HG02885 (cell line): ENCODE results near the gene ELL3.
"Not testable (repeated sequence)": the region's sequence is repeated elsewhere in the genome, so short reads cannot be mapped to it uniquely, and the experiment has no call there.

Experiments
- ATAC-seq: cut with Tn5 transposase; IDR thresholded peaks from one replicate; pipeline ENCODE4 v1.9.1; 2021; ENCODE audit warnings: mild to moderate bottlenecking; ENCODE audit not compliant: unreplicated experiment, poor library complexity

The ELL3 gene, protein sequence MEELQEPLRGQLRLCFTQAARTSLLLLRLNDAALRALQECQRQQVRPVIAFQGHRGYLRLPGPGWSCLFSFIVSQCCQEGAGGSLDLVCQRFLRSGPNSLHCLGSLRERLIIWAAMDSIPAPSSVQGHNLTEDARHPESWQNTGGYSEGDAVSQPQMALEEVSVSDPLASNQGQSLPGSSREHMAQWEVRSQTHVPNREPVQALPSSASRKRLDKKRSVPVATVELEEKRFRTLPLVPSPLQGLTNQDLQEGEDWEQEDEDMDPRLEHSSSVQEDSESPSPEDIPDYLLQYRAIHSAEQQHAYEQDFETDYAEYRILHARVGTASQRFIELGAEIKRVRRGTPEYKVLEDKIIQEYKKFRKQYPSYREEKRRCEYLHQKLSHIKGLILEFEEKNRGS

GRCh38 chr15:43776718-43777266 is at the start of gene ELL3:
TSS of gene ELL3 (minus strand) at chr15:43776966. CDS start at chr15:43776901, 65 bp downstream.
- ATAC-seq: peak; percentile 44

- ATAC-seq: no peak
These were observed 49.3 kb upstream of the ELL3 start for GRCh38 chr15:43826029-43826507.

DNA sequence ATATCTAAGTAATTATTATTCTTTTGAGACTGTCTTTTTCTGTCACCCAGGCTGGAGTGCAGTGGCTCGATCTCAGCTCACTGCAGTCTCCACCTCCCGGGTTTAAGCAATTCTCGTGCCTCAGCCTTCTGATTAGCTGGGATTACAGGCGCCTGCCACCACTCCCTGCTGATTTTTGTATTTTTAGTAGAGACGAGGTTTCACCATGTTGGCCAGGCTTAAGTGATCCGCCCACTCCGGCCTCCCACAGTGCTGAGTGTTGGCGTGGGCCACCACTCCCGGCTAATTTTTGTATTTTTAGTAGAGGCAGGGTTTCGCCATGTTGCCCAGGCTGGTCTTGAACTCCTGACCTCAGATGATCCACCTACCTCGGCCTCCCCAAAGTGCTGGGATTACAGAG is 48.5 kb upstream of the ELL3 start:
- ATAC-seq: not testable (repeated sequence)

DNA sequence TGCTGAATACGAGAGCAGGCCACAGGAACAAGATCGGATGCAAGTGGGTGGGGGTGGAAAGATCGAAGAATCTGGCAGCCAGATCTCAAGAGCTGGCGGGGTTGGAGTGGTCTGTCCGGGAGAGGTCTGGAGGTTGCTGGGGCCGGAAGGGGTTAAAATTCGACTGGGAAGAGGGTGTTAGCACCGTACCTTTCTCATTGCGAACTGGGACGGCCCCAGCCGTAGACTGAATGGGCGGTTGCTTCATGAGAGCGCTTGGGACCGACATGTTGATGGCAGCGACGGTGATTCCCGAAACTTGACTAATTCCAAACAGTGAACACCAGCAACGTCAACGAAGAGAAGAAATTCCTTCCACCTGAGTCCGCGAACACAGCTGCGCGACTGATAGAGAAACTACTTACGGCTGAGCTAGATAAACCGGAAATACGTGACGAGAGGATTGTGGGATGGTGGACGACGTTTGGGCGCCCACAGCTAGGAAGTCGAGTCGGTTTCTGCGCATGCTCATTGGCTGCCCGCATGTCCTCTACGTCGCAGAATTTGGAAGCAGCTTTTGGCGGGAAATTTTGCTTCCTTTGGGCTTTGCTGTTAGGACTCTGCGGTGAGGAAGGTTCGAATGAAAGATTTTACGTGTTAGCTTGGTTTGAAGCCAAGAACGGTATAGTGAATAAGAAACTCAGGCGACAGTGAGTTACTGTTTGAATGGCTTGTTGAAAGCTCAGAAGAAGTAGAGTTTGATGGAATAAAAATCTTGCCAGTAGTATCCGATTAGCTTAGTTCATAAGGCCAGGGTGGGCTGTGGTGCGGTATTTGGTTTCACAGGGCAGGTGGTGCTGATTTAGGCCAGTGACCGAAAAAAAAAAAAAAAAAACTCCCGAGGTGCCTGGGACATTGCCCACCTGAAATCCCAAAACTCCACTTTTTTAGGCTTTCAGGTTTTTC is 47.8 kb upstream of the ELL3 start, which contains the start of gene MFAP1:
Gene MFAP1 (minus strand): TSS at position 389 of the 945 bp plus-strand sequence. CDS start 121 bp downstream, at position 268.
- peak; percentile 76 for ATAC-seq

DNA sequence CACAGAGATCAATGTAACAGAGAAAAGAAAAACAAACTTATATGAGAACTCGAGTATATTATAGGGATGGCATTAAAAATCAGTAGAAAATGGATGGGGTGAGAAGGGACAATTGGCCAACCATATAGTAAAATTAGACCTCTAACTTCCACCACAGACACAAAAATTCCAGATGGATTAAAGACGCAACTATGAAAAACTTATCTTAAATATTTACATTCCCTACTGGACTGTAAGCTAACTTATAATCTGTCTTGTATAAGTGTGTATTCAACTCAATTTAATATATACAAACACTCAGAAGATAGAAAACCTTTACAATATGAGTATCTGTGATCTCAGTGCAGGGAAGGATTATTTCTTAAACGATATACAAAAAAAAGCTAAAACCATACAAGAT is 44.7 kb upstream of the ELL3 start:
- no peak for ATAC-seq

- ATAC-seq: not testable (repeated sequence)
These were observed 38.3 kb upstream of the ELL3 start for GRCh38 chr15:43815064-43815463.

DNA sequence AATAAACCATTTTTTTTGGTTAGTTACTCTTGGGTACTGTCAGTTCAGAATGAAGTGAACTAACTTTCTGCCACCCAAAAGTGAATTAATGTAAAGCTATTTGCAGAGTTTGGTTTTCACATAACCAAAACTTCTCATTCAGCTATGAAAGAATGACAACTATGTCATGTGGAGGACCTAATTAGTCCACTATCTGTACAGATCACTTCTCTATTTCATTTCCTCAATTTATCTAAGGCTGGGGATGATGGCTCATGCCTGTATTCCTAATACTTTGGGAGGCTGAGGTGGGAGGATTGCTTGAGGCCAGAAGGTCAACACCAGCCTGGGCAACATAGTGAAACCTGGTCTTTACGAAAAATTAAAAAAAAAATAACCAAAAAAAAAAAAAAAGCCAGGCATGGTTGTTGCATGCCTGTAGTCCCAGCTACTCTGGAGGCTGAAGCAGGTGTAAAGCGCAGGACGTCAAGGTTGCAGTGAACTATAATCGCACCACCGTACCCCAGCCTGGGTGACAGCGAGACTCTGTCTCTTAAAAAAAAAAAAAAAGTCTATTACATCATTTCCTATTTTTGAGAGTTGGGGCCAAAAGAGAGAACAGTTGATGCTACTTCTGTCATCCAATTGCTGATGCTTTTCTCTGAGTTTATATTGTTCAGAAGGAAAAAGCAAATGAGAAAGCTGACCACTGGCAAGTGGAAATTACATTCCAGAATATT is 32.4 kb upstream of the ELL3 start:
- peak; percentile 79 for ATAC-seq

GRCh38 chr15:43808435-43808950 is 31.7 kb upstream of the ELL3 start:
- no peak for ATAC-seq

GRCh38 chr15:43802676-43803075 is 25.9 kb upstream of the ELL3 start:
- ATAC-seq: not testable (repeated sequence)

- peak; percentile 91 for ATAC-seq
These were observed 23.7 kb upstream of the ELL3 start, which contains the start of gene HYPK for GRCh38 chr15:43800286-43801141. TSS of gene HYPK (plus strand) at chr15:43800599. CDS start at chr15:43800623, 24 bp downstream.

GRCh38 chr15:43799945-43800285 is 23.1 kb upstream of the ELL3 start, which contains the start of gene SERINC4:
TSS of gene SERINC4 (minus strand) at chr15:43800220. CDS start at chr15:43799986, 234 bp downstream.
- ATAC-seq: no peak

- no peak for ATAC-seq
These were observed 22.6 kb upstream of the ELL3 start for GRCh38 chr15:43799209-43799944.

GRCh38 chr15:43796566-43796965 is 19.8 kb upstream of the ELL3 start:
- ATAC-seq: no peak

DNA sequence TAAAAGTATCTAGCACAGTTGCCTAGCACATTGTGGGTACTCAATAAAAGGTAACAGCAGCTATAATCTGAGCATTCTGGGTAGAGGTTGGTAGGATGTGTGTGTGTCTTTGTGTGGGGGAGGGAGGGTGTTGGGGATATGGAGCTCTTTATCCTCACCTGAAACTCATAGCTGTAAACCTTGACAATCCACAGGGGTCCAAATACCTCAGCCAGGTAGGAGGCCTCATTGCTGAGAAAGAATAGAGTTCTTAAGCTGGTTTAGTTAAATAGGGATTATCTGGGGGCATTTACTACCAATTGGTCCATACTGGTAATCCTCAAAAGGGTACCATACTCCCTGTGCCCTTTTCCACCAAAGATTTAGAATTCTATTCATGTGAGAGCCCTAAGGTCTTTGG is 19.2 kb upstream of the ELL3 start:
- ATAC-seq: no peak

- ATAC-seq: no peak
These were observed 18.4 kb upstream of the ELL3 start for GRCh38 chr15:43795197-43795596.

GRCh38 chr15:43794269-43795037 is 17.7 kb upstream of the ELL3 start:
- no peak for ATAC-seq

DNA sequence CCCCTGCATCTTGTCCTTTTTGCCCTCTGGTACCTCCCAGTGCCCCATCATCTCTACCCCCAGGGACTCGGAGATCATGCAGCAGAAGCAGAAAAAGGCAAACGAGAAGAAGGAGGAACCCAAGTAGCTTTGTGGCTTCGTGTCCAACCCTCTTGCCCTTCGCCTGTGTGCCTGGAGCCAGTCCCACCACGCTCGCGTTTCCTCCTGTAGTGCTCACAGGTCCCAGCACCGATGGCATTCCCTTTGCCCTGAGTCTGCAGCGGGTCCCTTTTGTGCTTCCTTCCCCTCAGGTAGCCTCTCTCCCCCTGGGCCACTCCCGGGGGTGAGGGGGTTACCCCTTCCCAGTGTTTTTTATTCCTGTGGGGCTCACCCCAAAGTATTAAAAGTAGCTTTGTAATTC is 16.9 kb upstream of the ELL3 start:
- no peak for ATAC-seq
